Measurements from ENCODE around the gene AGTR1.
"Not testable (repeated sequence)": the region's sequence is repeated elsewhere in the genome, so short reads cannot be mapped to it uniquely, and the experiment has no call there.

Gene AGTR1

DNA sequence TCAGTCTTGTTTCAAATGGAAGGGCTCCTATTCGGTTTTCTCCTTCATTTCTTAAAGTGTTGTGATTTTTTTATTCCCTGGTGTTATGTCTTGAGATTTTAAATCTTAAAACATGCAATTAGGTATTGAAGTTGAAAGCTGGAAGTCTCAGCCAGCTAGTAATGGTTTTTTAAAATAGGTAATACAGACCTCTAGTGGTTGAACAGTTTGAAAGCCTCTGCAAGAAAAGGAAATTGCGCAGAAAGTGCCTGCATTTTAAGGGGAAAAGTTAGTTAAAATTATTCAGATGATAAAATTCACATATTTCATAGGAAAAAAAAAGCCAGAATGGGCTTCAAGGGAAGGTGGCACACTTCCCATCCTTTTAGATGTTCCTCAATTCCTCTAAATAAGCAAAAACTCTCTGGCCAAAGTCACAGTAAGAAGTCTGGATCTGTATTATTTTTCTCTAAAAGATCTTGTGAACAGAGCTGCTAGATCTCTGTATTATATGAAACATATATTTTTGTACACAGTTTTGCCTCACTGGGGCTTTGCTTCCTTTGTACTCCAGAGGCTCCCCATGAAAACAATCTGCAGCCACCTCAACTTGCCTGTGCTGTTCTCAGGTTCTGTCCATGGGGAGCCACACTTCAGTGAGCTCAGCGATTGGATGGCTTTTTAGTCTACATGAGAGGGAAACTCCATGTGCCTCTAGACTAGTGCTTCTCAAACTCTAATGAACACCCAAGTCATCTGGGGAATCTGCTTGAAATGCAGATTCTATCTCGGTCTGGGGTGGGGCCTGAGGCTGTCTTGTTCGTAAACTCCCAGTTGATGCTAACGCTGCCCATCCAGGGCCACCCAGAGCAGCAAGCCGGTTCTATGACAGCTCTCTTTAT lies 21.5 kb downstream of the AGTR1 start:
- DNase-seq, result no peak

DNA sequence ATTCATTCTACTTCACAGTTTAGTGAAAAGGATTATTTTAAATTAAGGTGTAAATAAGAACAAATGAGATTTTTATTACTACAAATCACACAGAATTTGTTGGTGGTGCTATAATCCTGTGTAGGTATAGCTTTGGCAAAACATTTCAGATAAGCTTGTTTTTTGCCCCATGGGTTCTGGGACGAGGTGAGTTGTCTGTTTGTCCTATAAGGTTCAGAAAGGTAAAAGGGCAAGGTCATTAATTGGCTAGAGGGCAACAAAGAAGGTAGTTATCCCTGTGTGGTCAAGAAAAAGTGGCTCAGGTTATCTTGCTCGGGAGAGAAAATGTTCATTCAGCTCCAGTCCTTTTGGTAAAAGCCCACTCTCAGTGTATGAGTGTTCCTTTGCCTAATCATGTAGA lies 23.2 kb downstream of the AGTR1 start:
- DNase-seq, result no peak

DNA sequence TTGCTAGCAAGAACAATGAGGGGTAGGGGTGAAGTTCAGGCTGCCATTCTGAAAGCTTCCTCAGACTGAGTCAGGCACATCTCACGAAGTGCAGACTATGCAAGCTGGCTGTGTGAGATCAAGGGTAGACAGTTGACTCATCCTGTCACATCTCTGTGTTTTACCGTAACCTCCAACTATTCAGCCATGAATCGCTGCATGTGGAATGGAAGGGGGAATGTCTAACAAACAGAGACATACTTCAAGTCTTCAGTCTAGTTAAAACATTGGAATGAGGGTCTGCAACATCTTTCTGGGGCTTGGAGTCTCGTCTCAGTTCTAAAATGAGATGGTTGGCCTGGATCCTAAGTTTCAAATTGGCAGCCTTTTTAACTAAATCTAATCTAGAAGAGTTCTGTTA lies 25.9 kb downstream of the AGTR1 start:
- no peak for DNase-seq

DNA sequence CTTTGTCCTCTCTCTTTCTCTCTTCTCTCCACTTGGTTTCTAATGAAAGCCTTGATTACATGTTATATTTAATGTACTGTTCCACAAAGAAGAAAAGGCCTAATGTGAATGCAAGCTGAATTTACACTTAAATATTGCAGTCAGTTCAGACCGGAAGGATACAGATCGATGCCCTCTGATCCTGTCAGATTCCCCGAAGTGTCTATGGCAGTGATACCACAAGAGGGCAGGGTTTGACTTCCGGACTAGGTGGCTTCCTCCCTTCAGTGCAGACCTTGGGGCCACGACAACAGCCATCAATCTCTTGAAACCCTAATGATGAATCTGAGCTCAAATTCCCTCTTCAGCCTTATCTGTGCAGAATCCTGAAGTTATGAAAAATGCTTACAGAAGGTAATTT lies 29.5 kb downstream of the AGTR1 start:
- DNase-seq, result no peak

DNA sequence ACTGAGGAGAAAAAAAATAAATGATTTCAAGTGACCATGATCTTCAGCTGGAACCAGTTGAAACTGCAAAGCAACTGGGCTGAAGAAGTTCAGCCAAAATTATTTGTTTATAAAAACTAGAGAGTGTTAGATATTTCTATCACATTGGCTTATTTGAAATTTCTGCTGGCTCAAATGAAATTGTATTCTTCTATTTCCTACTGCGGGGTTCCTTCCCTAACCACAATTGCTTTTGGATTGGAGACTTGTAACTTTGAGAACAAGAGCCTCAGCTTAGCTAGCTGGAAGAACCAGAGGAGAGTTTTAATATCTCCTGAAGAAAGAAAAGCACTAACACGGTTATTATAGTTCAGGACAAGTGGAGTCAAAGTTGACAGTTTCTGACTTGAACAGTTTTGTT lies 31.1 kb downstream of the AGTR1 start:
- no peak for DNase-seq

DNA sequence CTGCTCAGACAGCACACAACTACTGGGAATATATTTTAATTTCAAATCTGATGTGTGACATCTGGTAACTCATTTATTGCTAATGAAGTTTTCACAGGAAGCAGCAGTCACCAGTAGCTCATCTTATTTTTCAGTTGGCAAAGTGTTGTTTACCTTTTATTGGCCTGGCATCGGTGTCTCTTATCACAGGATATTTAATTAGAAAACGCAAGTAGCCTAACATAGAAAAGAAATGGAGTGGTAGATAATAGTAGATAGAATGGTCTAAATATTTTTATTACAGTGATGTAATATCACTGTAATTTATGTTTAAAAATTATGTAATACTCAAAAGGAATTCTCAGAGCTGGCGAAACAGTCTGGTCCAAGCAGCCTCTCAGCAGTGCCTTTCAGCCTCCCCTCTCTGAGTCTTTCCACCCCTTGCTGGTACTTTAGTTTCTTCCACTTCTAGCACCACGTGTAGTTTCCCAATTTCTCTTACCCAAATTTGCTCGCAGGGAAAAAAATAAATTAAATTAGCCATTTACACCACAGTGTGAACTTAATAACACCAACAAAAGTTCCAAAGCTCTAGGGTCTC lies 31.9 kb downstream of the AGTR1 start:
- no peak for DNase-seq

DNA sequence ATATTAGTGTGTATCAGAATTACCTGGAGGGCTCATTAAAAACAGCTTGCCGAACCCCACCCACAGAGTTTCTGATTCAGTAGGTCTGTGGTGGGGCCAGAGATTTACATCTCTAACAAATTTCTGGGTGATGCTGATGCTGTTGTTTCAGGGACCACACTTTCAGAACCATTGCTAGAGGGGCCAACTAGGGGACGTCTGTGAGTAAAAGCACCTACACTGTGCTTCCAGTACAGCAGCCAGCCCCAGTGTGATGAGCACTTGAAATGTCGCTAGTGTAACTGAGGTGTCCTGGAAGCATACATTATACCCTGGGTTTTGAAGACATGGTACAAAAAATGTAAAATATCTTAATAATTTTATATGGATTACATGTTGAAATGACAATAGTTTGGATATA lies 33.0 kb downstream of the AGTR1 start:
- DNase-seq, result no peak

DNA sequence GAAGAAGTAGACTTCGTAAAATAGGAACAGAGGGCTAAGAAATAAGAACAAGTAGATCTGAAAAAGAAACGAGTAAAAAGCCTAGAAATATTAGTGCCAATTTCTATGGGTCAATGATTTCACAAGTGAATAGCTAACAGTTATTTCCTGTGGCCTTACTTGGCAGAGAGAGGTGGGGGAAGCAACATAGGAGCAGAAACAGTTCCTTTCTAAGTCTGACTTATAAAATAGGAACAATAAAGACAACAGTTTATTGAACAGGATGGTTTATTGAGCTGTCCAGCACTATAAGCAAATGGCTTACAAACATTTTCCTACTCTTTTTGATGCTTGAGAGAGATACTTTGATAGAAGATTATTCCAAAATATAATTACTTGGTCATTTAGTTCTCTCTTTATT lies 37.9 kb downstream of the AGTR1 start:
- DNase-seq, result no peak

DNA sequence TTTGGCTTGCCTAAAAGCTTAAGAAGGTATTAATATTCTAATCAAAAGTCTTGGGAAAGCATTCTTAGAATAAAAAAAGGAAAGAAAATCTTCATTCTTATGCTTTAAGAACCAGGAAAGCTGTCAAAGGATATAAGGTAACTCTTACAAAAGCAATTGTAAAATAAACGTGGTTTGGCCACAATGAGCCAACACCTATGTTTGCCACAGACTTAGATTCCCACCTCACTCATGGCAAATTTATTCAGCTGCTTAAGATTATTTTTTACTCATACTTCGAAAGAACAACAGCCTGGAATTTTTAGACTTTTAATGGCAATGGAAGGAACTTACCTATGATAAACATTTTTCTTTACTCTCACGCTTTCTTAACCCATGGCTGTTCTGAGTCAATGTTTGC lies 38.4 kb downstream of the AGTR1 start:
- DNase-seq, result no peak

DNA sequence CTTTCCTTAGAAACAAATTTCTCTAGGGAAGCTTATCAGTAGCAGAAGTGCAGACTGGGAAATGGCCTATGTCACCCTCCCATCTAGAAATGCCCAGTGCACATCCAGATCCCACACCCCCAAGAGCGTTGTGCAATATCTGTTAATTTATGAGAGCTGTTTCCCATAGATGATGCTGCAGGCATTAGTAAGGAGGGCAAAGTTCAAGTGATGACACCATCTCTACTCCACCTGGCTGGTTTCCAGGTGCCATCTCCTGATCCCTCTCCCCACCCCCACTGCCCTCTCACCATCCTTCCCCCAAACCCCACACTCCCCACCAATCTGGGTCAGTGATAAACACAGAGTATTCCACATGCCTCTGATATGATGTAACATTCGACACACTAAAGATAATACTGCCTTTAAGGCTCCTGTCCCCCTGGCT lies 39.4 kb downstream of the AGTR1 start:
- no peak for DNase-seq

DNA sequence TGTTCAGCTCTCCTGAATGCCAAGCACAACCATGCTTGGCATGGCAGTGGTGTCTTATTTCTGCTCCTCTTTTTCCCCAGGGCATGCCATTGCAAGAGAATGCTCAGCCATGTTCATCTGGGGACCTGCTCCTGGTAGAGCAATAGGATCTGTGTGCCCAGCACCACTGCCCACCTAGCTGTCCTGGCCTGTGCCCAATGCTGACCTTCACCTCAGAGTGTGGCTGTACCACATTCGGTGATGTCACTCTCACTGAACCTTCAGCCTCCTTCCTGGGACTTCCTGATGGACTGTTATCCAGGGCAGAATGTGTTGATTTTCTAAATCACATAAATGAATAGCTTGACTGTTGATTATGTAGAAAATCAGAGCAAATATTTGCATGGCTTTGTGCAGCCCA lies 42.0 kb downstream of the AGTR1 start:
- no peak for DNase-seq

DNA sequence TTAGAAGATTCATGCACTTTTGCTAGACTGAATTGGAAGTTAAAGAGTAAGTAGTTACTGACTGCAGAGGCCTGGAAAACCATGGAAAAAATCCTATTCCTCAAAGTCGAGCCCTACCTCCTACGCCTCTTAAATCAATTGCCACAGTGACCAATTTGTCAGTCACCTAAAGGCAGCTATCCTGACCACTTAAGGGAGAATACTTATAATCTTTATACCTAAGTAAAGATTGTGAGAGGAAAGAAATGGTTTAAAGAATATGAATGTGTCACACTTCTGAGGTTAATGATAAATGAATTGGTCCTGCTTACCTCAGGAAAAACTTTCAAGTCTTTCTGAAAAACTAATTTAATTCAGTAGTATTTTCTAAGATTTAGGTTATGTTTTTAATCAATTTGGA lies 42.6 kb downstream of the AGTR1 start:
- DNase-seq, result no peak

DNA sequence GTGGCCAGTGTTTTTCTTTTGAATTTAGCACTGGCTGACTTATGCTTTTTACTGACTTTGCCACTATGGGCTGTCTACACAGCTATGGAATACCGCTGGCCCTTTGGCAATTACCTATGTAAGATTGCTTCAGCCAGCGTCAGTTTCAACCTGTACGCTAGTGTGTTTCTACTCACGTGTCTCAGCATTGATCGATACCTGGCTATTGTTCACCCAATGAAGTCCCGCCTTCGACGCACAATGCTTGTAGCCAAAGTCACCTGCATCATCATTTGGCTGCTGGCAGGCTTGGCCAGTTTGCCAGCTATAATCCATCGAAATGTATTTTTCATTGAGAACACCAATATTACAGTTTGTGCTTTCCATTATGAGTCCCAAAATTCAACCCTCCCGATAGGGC lies 43.5 kb downstream of the AGTR1 start:
- DNase-seq, result no peak

DNA sequence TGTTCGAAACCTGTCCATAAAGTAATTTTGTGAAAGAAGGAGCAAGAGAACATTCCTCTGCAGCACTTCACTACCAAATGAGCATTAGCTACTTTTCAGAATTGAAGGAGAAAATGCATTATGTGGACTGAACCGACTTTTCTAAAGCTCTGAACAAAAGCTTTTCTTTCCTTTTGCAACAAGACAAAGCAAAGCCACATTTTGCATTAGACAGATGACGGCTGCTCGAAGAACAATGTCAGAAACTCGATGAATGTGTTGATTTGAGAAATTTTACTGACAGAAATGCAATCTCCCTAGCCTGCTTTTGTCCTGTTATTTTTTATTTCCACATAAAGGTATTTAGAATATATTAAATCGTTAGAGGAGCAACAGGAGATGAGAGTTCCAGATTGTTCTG lies 44.4 kb downstream of the AGTR1 start:
- DNase-seq, result no peak

DNA sequence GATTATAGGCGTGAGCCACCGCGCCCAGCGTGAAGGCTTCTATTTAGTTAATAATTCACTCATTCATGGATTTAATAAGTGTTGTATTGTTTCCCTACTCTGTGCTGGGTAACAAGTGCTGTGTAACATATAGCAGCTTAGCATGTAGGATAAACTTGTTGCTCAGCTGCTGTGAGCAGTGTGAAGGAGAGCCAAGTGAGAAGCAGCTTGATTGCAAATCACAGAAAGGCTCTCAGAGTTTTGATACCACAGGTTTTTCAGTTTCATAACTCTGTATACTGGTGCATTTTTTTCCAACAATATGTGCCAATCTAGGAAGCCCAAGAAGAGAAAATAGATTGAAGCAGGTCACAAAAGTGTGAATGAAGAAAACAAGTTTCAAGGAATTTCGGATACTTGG lies 48.4 kb downstream of the AGTR1 start:
- no peak for DNase-seq

DNA sequence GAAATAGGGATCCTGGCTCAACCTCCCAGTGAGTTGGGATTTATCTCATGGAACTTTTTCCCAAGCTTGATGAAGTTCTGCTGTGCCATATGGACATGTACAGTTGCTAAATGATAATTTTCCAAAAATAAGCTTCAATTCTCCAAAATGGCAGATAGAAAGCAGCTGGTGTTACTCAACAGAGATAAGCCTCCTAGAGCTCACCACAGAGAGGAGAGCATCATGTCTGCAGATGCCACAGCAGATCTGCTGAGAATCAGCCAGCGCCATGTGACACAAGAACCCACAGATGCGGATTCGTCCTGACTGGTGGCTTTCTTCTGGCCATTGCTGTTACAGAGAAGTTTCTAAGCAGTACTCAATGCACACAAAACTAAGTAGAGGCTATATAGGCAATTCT lies 50.6 kb downstream of the AGTR1 start:
- DNase-seq, result no peak

DNA sequence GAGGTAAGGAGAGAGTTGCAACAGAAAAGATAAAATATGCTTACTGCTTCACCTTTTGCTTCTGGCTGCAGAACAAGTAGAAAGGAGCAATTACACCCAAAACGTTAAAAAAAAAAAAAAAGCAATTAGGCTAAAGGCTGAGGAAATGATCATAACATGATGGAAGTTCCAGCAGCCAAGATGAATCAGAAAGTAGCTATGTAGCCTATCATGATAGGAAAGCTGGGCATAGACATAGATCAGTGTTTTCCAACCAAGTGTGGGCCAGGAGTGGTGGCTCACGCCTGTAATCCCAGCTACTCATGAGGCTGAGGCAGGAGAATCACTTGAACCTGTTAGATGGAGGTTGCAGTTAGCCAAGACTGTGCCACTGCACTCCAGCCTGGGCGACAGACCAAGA lies 52.6 kb downstream of the AGTR1 start:
- no peak for DNase-seq

DNA sequence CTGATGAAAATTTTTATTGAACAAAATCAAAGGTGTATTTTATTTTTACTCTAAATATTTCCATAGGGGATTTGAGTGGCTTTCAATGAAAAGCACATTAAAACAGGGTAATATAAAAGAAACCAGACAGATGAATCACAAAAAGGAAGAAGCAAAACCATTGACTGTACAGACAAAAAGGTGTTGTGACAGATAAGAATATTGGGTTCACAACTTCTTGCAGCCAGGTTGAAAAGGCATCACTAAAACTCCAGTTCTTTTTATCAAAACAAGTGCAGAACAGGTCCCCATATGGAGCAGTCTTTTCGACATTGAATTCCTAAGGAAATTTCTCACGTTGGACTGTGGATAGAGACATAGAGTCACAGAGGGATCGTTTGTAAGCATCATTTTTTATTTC lies 53.8 kb downstream of the AGTR1 start:
- DNase-seq, result no peak

DNA sequence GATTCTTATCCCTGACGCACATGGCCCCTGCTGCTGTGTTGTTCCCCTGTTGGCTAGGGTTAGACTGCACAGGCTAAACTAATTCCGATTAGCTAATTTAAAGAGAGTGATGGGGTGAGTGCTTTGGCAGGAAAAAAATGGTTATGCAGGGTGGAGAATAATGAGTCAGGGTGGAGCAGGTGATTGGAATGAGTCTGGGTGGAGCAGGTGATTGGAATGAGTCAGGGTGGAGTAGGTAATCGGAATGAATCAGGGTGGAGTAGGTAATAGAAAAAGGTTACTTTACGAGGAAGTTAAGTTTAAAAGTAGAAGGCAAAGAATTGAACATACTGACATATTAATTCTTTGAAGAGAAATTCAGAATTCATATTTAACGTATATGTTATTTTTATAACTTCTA lies 55.7 kb downstream of the AGTR1 start:
- DNase-seq, result not testable (repeated sequence)

DNA sequence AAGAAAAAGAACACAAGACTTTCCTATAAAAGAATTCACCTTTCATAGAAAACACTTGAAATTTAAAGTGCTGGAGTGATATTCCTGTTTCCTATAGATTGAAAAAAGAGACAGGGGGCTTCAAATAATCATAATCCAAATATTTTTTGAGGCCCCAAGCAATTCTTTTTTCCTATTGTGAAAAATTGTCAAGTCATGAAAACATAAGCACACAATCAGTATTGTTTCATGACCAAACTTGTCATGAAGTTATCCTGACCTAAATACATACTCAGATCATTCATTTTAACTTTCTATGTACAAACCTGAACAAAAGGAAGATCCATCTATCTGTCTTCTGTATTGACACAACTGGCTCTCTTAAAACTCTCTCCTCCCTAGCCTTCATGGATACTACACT lies 57.9 kb downstream of the AGTR1 start:
- DNase-seq, result no peak

DNA sequence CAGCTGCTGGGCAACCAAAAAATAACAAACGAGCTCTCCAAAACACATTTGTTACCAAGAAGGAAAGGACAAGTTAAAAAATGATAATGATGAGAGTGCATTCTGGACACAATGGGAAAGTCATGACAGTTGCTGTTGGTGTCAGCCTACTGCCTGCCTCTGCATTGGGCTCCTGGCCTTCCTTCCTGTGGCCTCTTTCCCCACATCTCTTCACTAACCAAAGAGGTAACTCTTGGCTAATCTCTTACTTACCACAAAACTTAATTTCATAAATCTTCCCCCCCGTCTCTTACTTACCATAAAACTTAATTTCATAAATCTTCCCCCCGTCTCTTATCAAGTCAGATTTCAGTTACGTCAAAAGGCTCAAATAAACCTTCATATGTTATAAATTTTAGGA lies 58.6 kb downstream of the AGTR1 start:
- no peak for DNase-seq

DNA sequence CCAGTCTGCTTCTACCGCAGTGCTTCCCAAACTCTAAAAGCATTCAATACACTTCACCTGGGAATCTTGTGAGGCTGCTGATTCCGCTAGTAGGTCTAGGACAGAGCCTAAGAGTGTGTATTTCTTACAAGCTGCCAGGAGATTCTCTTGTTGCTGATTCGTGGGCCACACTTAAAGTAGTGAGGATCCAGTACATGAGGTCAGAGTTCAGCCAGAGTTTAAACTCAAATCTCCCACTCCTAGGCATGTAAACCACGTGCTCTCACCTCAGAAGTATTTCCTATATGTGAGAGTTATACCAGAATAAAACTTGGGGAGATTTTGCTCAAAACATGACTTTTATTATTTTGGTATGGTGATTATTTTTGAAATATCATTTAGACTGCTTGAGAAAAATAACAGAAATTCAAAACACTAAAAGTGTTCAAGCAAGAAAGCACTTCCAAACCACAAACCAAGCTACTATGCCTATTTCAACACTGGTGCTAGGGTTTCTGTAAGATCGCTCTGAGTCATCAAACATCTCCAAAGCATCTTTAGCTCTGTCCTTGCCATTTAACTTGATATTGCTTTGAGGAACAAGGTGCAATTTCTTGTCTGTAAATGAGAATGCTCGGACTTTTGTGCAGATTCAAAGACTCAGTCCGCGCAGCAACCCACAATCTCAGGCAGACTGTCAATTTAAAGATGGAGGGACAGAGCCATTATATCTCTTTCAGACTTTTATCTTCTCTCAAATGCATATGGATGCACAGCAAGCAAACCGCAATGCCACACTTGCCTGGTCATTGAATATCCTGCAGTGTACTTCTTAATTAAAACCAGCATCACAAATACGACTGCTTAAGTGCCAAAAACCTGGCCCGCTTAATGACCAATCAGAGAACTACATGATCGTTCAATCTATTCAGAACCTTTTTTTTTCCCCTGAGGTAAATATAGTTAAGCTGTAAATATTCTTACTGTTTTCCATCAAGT lies 59.8 kb downstream of the AGTR1 start:
- DNase-seq, result no peak

DNA sequence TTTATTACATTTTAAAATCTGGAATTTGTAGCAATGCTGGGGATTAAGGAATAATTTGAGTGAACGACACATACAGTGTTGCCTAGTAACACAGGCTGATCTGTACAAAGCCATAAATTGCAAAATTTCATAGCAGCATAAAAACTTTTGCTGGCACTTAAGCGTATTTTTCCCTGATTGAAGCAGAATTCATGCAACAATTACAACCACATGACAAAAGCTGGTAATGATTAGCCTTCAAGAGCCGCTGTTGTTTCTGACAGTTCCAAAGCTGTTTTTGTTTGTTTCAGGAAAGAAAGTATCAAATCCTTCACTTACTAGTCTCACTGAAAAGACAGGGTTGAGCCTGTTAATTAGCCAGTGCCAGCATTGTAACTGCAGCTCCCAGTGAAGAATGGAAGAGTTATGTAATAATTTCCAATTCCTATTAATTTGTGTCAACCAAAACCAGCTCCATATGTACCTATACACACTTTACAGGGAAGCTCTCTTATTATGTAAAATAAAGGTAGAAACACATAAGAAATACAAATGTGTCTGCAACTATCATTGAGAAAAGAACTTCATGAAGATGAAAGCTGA lies 60.7 kb downstream of the AGTR1 start:
- no peak for DNase-seq

Measured in activated CD4-positive, CD25-positive, alpha-beta regulatory T cell (primary cell).